Inflammatory macrophage (primary cell): ENCODE data around the gene FAM20C.
"Not testable (repeated sequence)": the region's sequence is repeated elsewhere in the genome, so short reads cannot be mapped to it uniquely, and the experiment has no call there.

Experiments
- DNase-seq, 2 donors: peaks; one replicate each; pipeline ENCODE4 v3.0.0-alpha.2; 2020 to 2022

Gene FAM20C

GRCh38 chr7:192701-193480 lies 520 bp downstream of the FAM20C start:
- peak in 1 of 2 donors; percentile 44 for DNase-seq

- no peak for DNase-seq
Observed at GRCh38 chr7:193481-194251, 1.3 kb downstream of the FAM20C start.

- no peak for DNase-seq
Observed at GRCh38 chr7:194252-195009, 2.1 kb downstream of the FAM20C start.

DNA sequence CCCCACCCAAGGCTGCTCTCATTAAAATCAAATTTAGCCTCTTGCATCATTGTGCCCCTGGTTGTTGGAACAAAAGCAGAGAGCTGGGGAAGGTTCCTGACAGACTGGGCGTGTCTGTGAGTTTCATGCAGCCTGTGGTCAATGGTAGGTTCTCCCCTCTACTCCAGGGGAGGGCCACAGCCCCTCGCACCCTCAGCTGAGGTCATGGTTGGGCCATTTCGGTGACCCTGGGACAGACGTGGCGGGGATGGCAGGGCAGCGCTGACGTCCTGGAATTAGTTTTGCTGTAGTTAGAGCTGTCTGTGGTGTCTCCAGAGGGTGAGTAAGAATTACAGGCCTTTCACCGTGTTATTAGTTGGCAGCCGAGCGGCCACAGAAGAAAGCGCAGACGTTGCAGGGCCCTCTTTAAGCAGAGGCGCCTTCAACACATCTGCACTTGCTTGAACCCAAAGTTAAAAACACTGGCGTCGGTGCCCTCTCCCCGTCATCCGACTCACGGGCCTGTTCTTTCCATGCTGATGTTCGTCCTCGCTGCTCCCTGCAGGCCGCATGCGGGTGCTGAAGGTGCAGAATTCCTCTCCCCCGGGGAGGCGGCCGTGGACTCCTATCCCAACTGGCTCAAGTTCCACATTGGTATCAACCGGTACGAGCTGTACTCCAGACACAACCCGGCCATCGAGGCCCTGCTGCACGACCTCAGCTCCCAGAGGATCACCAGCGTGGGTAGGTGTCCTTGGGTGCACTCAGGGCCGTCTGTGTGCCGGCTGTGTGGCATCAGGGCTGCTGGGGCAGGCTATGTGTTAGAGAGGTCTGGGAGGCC lies 2.8 kb downstream of the FAM20C start:
- no peak for DNase-seq

DNA sequence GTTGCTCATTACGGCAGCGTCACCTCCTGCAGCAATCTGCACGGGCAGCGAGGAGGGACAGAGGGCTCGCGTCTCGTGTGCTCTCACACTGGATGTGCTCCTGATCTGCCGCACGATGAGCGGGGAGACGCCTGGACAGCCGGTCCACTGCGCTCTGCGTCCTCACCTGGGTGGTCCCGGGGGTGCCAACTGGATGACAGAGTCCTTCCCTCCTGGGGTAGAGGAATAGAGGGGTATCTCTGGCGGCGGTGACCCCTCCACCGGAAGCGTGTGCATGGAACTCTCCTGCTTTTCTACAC lies 3.4 kb downstream of the FAM20C start:
- DNase-seq = no peak

- no peak for DNase-seq
Observed at GRCh38 chr7:196283-196682, 3.9 kb downstream of the FAM20C start.

- DNase-seq = no peak
Observed at GRCh38 chr7:196778-197321, 4.5 kb downstream of the FAM20C start.

DNA sequence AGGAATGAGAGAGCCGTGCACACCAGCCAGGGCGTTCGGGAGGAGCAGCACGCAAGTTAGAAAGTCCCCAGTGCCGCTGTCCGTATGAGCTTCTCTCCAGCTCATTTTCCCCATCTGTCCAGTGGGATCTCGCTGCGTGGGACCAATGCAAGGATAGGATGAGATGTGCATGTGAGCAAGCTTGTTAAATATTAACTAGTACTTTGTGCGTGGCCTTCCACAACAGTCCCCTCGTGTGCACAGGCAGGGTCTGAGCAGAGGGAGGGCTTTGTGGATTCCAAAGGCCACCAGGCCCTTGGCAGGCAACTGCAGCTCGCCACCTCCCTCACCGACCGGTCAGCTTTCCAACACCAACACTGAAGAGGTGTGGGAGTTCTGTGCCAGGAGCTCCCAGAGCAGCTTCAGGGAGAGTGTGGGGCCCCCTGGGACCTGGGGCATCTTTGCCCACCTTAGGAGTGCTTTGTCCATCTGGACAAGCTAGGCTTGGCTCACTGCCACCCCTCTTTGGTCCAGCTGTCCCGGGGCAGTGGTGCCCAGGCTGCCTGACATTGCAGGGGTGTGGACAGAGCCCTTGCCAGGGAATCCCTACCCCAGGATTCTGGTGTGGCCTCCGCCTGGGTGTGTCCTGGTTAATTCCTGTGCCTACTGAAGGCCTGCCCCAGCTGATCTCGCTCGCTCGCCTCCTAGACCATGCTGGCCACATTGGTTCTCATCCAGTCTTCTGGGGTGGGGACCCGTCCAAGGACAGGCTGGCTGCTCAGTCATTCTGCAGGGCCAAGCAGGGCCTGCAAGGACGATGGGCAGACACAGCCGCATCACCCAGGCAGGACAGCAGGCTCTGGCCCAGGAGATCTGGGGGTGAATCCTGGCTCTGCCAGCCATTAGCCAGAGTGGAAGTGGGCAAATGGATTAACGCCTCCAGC lies 5.3 kb downstream of the FAM20C start:
- DNase-seq = no peak

- DNase-seq = no peak
Observed at GRCh38 chr7:199483-200249, 7.3 kb downstream of the FAM20C start.

- DNase-seq = no peak
Observed at GRCh38 chr7:200290-200689, 7.9 kb downstream of the FAM20C start.

DNA sequence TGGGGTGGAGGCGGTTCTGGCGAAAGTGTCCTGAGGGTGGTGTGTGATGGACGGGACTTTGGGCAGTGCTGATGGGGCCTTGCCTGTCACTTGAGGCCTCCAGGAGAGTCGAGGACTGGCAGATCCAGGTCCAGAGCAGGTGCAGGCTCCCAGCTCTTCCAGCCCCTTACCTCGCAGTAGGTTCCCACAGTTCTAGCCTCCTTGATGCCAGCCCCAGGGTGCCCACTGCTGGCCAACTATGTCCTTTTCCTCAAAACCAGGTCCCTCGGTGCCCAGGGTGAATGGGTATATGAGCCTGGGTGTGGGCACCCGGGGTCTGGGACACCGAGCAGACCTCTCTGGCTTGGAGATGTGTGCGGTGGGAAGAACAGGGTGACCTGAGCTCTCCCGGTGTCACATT lies 8.3 kb downstream of the FAM20C start:
- DNase-seq = no peak

DNA sequence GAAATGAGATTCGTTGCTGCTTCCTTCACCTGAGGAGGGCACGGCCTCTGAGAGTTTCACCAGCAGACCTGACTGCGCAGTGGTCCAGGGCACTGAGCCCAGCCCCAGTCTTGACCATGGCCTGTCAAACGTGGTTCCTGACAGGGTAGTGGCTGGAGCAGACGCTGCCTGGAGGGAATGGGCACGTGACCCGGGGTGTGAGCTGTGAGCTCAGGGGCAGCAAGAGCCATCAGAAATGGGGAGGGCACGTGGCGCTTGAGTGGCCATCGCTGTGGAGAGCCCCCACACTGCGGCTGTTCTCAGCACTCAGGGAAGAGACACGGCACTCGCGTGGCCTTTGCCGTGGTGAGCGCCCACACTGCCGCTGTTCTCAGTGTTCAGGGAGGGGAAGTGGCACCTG lies 12.0 kb downstream of the FAM20C start:
- DNase-seq = no peak

- DNase-seq = no peak
Observed at GRCh38 chr7:205115-206010, 13.0 kb downstream of the FAM20C start.

- DNase-seq = not testable (repeated sequence)
Observed at GRCh38 chr7:206351-206750, 14.0 kb downstream of the FAM20C start.

DNA sequence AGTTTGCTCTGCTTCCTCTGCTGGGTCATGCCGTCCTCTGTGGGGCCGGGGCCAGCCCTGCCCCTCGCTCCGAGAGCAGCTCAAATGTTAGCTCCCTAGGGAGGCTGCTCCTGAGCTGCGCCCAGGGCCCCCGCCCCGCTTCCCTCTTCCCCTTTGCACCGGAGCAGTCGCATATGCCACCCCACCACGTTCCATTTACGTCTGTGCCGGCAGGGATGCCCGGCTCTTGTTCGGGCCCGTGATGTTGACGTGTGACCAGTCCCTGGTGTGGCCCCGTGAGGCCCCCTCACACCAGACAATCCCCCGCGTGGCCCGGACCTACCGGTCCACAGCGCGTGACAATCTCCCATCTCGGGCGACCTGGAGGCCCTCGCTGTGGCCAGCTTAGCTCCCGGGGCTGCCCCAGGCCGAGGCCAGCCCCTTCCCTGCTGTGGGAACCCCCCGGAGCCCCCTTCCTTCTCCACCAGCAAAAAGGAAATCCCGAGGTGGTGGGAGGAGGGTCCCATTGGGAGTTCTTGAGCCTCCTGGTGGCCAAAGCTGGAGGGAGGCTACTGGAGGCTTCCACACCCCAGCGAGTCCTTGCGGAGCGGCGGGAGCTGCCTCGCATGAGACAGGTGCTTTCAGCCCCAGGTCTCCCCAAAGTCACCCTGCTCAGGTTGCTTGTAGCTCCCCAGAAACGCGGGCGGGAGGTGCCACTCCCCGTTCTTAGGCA lies 15.2 kb downstream of the FAM20C start:
- DNase-seq = peak in 1 of 2 donors; percentile 45

GRCh38 chr7:208130-208673 lies 15.8 kb downstream of the FAM20C start:
- DNase-seq = peak in 1 of 2 donors; percentile 36

GRCh38 chr7:208816-209215 lies 16.4 kb downstream of the FAM20C start:
- no peak for DNase-seq

DNA sequence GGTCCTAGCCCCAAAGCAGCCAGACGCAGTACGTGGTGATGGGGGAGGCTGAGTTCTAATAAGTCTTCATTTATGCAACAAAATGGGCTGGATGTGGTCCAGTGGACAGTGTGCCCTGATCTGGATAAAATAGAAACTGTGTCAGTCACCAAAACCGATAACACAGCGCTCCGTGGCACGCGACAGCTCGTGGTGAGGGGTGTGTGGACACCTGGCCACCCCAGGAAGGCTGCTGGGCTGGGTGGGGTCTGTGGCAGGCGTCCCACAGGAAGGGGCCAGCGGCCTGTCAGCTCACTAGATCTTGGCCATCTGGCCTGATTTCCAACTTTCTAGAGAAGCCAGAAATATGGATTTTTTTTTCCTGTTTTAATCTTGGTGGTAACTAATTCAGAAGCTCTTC lies 17.0 kb downstream of the FAM20C start:
- no peak for DNase-seq
